Karpas-422 (cell line): Measurements from ENCODE around the gene PHF20. TPM values are rescaled to one million over a fixed set of nuclear protein-coding genes. Genes with fewer than 3 reads are reported as not detected.
"Not testable (repeated sequence)": the region's sequence is repeated elsewhere in the genome, so short reads cannot be mapped to it uniquely, and the experiment has no call there.

Source experiments
- DNase-seq: peaks from one replicate; pipeline ENCODE4 v3.0.0-alpha.2; 2015
- H2AFZ ChIP-seq: fragments of 200-600 bp; sonication (generic); 2 replicates; pipeline ENCODE4 v1.6.1; 2014; ENCODE audit warnings: antibody characterized with exemption, low read length, mixed read lengths
- H3K27ac ChIP-seq: fragments of 200-600 bp; sonication (generic); 2 replicates; pipeline ENCODE4 v1.5.1; 2014; ENCODE audit warnings: mild to moderate bottlenecking, low read length, moderate library complexity
- H3K27me3 ChIP-seq: fragments of 200-600 bp; sonication (generic); 2 replicates; pipeline ENCODE4 v1.6.1; 2014; ENCODE audit warnings: low read length, mixed read lengths
- H3K36me3 ChIP-seq: fragments of 200-600 bp; sonication (generic); 2 replicates; pipeline ENCODE4 v1.6.1; 2014; ENCODE audit warnings: low read length, mixed read lengths; ENCODE audit not compliant: insufficient read depth
- H3K4me1 ChIP-seq: fragments of 200-600 bp; sonication (generic); 2 replicates; pipeline ENCODE4 v1.6.1; 2014; ENCODE audit warnings: mild to moderate bottlenecking, low read length, mixed read lengths
- H3K4me2 ChIP-seq: fragments of 200-600 bp; sonication (generic); 2 replicates; pipeline ENCODE4 v1.6.1; 2014; ENCODE audit warnings: low read length, low read depth, mild to moderate bottlenecking; ENCODE audit not compliant: poor library complexity, severe bottlenecking
- H3K4me3 ChIP-seq: fragments of 200-600 bp; sonication (generic); 2 replicates; pipeline ENCODE4 v1.5.1; 2014; ENCODE audit warnings: mild to moderate bottlenecking, antibody characterized with exemption, low read length, mixed read lengths
- H3K79me2 ChIP-seq: fragments of 200-600 bp; sonication (generic); 2 replicates; pipeline ENCODE4 v1.6.1; 2014; ENCODE audit warnings: mild to moderate bottlenecking, low read length, mixed read lengths
- H3K9ac ChIP-seq: fragments of 200-600 bp; sonication (generic); 2 replicates; pipeline ENCODE4 v1.6.0; 2014; ENCODE audit warnings: low read length
- H3K9me2 ChIP-seq: fragments of 200-600 bp; sonication (generic), shearing (Covaris generic); replicated peaks from 2 replicates; pipeline ENCODE4 v1.6.0; 2014; ENCODE audit warnings: mild to moderate bottlenecking, low read length, moderate library complexity; ENCODE audit not compliant: insufficient read depth
- H3K9me3 ChIP-seq: fragments of 300-700, 200-600 bp; sonication (generic); 2 replicates; pipeline ENCODE4 v1.6.1; 2014; ENCODE audit warnings: low read length, mixed read lengths
- H4K20me1 ChIP-seq: fragments of 200-600 bp; sonication (generic); 2 replicates; pipeline ENCODE4 v1.6.1; 2014; ENCODE audit warnings: mild to moderate bottlenecking, antibody characterized with exemption, low read length, low read depth; ENCODE audit not compliant: insufficient read depth
- total RNA-seq: library from RNA; depleted of rRNA; stranded (reverse); fragments of >200 nt; shearing (Covaris generic); gene quantifications from 2 replicates; pipeline ENCODE4 v1.2.3, GENCODE V29; 2014; ENCODE audit warnings: low replicate concordance

The PHF20 gene
- total RNA-seq, 1 experiment from 2014 or later = 27.8 TPM

- peaks cover 64% of the 10 kb centered on the region for H3K79me2 ChIP-seq
- H4K20me1 ChIP-seq, H3K4me3 ChIP-seq, H3K4me2 ChIP-seq, H2AFZ ChIP-seq, H3K9ac ChIP-seq, DNase-seq, H3K27ac ChIP-seq, H3K27me3 ChIP-seq, H3K4me1 ChIP-seq, H3K9me3 ChIP-seq, H3K9me2 ChIP-seq, H3K36me3 ChIP-seq: not testable (repeated sequence)
Measured at GRCh38 chr20:35783811-35784210, 12.0 kb downstream of the PHF20 start.

GRCh38 chr20:35785541-35785940 lies 13.7 kb downstream of the PHF20 start:
- not testable (repeated sequence) for H3K36me3 ChIP-seq, DNase-seq, H4K20me1 ChIP-seq, H3K9me3 ChIP-seq, H3K4me2 ChIP-seq, H3K27me3 ChIP-seq, H3K9ac ChIP-seq, H3K4me1 ChIP-seq, H3K27ac ChIP-seq, H2AFZ ChIP-seq, H3K4me3 ChIP-seq, H3K9me2 ChIP-seq
- peaks cover 66% of the 10 kb centered on the region for H3K79me2 ChIP-seq

- Histone ChIP-seq H3K9ac (no peak overlapping the region), H3K4me1 (no peaks in the 10 kb centered on the region), H3K9me3 (no peaks in the 10 kb centered on the region), H3K27ac (no peak overlapping the region), H3K36me3 (no peaks in the 10 kb centered on the region), H3K9me2 (no peaks in the 10 kb centered on the region), H3K79me2 (peaks cover 60% of the 10 kb centered on the region), H3K27me3 (no peaks in the 10 kb centered on the region), H3K4me3 (no peak overlapping the region), H2AFZ (no peak overlapping the region), H3K4me2 (no peak overlapping the region), H4K20me1 (no peaks in the 10 kb centered on the region)
- no peak for DNase-seq
Measured at GRCh38 chr20:35788796-35789195, 17.0 kb downstream of the PHF20 start.

GRCh38 chr20:35791097-35791496 lies 19.3 kb downstream of the PHF20 start:
- H3K4me1 ChIP-seq = peaks cover 3% of the 10 kb centered on the region
- H3K9me3 ChIP-seq = no peaks in the 10 kb centered on the region
- H3K9me2 ChIP-seq = no peaks in the 10 kb centered on the region
- no peaks in the 10 kb centered on the region for H3K27me3 ChIP-seq
- no peak overlapping the region for H3K4me2 ChIP-seq
- no peak overlapping the region for H3K9ac ChIP-seq
- H3K4me3 ChIP-seq = no peak overlapping the region
- H2AFZ ChIP-seq = no peak overlapping the region
- no peaks in the 10 kb centered on the region for H3K36me3 ChIP-seq
- no peak for DNase-seq
- no peaks in the 10 kb centered on the region for H4K20me1 ChIP-seq
- no peak overlapping the region for H3K27ac ChIP-seq
- peaks cover 60% of the 10 kb centered on the region for H3K79me2 ChIP-seq

GRCh38 chr20:35791821-35792220 lies 20.0 kb downstream of the PHF20 start:
- H2AFZ ChIP-seq = no peak overlapping the region
- H4K20me1 ChIP-seq = no peaks in the 10 kb centered on the region
- H3K4me2 ChIP-seq = no peak overlapping the region
- H3K4me3 ChIP-seq = no peak overlapping the region
- H3K9me3 ChIP-seq = no peaks in the 10 kb centered on the region
- no peak overlapping the region for H3K9ac ChIP-seq
- H3K4me1 ChIP-seq = peaks cover 10% of the 10 kb centered on the region
- peaks cover 62% of the 10 kb centered on the region for H3K79me2 ChIP-seq
- H3K27me3 ChIP-seq = no peaks in the 10 kb centered on the region
- H3K27ac ChIP-seq = no peak overlapping the region
- no peaks in the 10 kb centered on the region for H3K36me3 ChIP-seq
- no peaks in the 10 kb centered on the region for H3K9me2 ChIP-seq
- DNase-seq = no peak

- no peak overlapping the region for H3K9ac ChIP-seq
- no peaks in the 10 kb centered on the region for H3K27me3 ChIP-seq
- no peak overlapping the region for H3K27ac ChIP-seq
- H3K4me1 ChIP-seq = peaks cover 12% of the 10 kb centered on the region
- no peak for DNase-seq
- H3K9me2 ChIP-seq = no peaks in the 10 kb centered on the region
- H3K4me2 ChIP-seq = no peak overlapping the region
- H3K79me2 ChIP-seq = peaks cover 71% of the 10 kb centered on the region
- no peaks in the 10 kb centered on the region for H3K36me3 ChIP-seq
- no peak overlapping the region for H2AFZ ChIP-seq
- no peak overlapping the region for H3K4me3 ChIP-seq
- no peaks in the 10 kb centered on the region for H4K20me1 ChIP-seq
- no peaks in the 10 kb centered on the region for H3K9me3 ChIP-seq
Measured at GRCh38 chr20:35792740-35793139, 20.9 kb downstream of the PHF20 start.

GRCh38 chr20:35796571-35796970 lies 24.8 kb downstream of the PHF20 start:
- H3K4me1 ChIP-seq = peaks cover 12% of the 10 kb centered on the region
- H3K36me3 ChIP-seq = peaks cover 5% of the 10 kb centered on the region; the same call in 1 of the 2 replicates
- peak overlapping the region; percentile 59 for H3K27ac ChIP-seq
- no peaks in the 10 kb centered on the region for H3K9me2 ChIP-seq
- H3K9me3 ChIP-seq = no peaks in the 10 kb centered on the region
- H2AFZ ChIP-seq = no peak overlapping the region
- H3K9ac ChIP-seq = no peak overlapping the region
- DNase-seq = peak; percentile 50
- no peak overlapping the region for H3K4me3 ChIP-seq
- no peaks in the 10 kb centered on the region for H4K20me1 ChIP-seq
- no peaks in the 10 kb centered on the region for H3K27me3 ChIP-seq
- H3K79me2 ChIP-seq = peaks cover 78% of the 10 kb centered on the region
- peak overlapping the region; percentile 24 for H3K4me2 ChIP-seq

- Histone ChIP-seq H3K4me1 (peaks cover 2% of the 10 kb centered on the region), H3K79me2 (peaks cover 62% of the 10 kb centered on the region), H3K36me3 (peaks cover 16% of the 10 kb centered on the region; the same call in 1 of the 2 replicates), H3K9ac (no peak overlapping the region), H3K27ac (no peak overlapping the region), H2AFZ (no peak overlapping the region), H3K9me3 (no peaks in the 10 kb centered on the region), H3K27me3 (no peaks in the 10 kb centered on the region), H3K4me2 (no peak overlapping the region), H3K9me2 (no peaks in the 10 kb centered on the region), H3K4me3 (no peak overlapping the region), H4K20me1 (no peaks in the 10 kb centered on the region)
- no peak for DNase-seq
Measured at GRCh38 chr20:35801865-35802264, 30.1 kb downstream of the PHF20 start.

- Histone ChIP-seq H3K4me1 (no peaks in the 10 kb centered on the region), H3K27ac (no peak overlapping the region), H2AFZ (no peak overlapping the region), H3K9ac (no peak overlapping the region), H3K36me3 (peaks cover 19% of the 10 kb centered on the region), H3K9me2 (no peaks in the 10 kb centered on the region), H3K27me3 (no peaks in the 10 kb centered on the region), H3K4me2 (no peak overlapping the region), H4K20me1 (no peaks in the 10 kb centered on the region), H3K4me3 (no peak overlapping the region), H3K79me2 (peaks cover 55% of the 10 kb centered on the region), H3K9me3 (no peaks in the 10 kb centered on the region)
- DNase-seq = no peak
Measured at GRCh38 chr20:35806075-35806474, 34.3 kb downstream of the PHF20 start.
